Activated effector memory CD4-positive, alpha-beta T cell treated with anti-CD3 and anti-CD28 coated beads, Interleukin-2, amount 50 U/mL, for 16 hours (primary cell): ENCODE results near the gene KLK15.
"Not testable (repeated sequence)": the region's sequence is repeated elsewhere in the genome, so short reads cannot be mapped to it uniquely, and the experiment has no call there.

Source experiments
- DNase-seq: peaks from one replicate; pipeline ENCODE4 v3.0.0-alpha.2; 2020

Gene KLK15

GRCh38 chr19:50820086-50820485 lies 13.3 kb downstream of the KLK15 start:
- no peak for DNase-seq

GRCh38 chr19:50819636-50820035 lies 13.7 kb downstream of the KLK15 start:
- DNase-seq: no peak

GRCh38 chr19:50818859-50819472 lies 14.4 kb downstream of the KLK15 start:
- DNase-seq: no peak

- peak; percentile 84 for DNase-seq
Observed at GRCh38 chr19:50817941-50818858, 15.2 kb downstream of the KLK15 start.

- DNase-seq: no peak
Observed at GRCh38 chr19:50815439-50815838, 17.9 kb downstream of the KLK15 start.

- no peak for DNase-seq
Observed at GRCh38 chr19:50814883-50815282, 18.5 kb downstream of the KLK15 start.

GRCh38 chr19:50812474-50812873 lies 20.9 kb downstream of the KLK15 start:
- no peak for DNase-seq

- DNase-seq: not testable (repeated sequence)
Observed at GRCh38 chr19:50811622-50812238, 21.6 kb downstream of the KLK15 start.

- DNase-seq: no peak
Observed at GRCh38 chr19:50808856-50809255, 24.5 kb downstream of the KLK15 start.

- peak; percentile 99 for DNase-seq
Observed at GRCh38 chr19:50804420-50805272, 28.7 kb downstream of the KLK15 start.

- no peak for DNase-seq
Observed at GRCh38 chr19:50803633-50804419, 29.5 kb downstream of the KLK15 start.

- DNase-seq: no peak
Observed at GRCh38 chr19:50801107-50801506, 32.3 kb downstream of the KLK15 start.

- no peak for DNase-seq
Observed at GRCh38 chr19:50799547-50799851, 33.9 kb downstream of the KLK15 start.

- DNase-seq: no peak
Observed at GRCh38 chr19:50798659-50799546, 34.5 kb downstream of the KLK15 start.

- DNase-seq: no peak
Observed at GRCh38 chr19:50797781-50798658, 35.4 kb downstream of the KLK15 start.

GRCh38 chr19:50797429-50797780 lies 36.0 kb downstream of the KLK15 start:
- no peak for DNase-seq

- DNase-seq: no peak
Observed at GRCh38 chr19:50796634-50797428, 36.5 kb downstream of the KLK15 start.

- DNase-seq: no peak
Observed at GRCh38 chr19:50796128-50796633, 37.2 kb downstream of the KLK15 start.

GRCh38 chr19:50795664-50796073 lies 37.7 kb downstream of the KLK15 start:
- DNase-seq: no peak
